ENCODE data around the gene TDP1. TPM values are rescaled to one million over a fixed set of nuclear protein-coding genes. Genes with fewer than 3 reads are reported as not detected.

The TDP1 gene
- total and polyA plus RNA-seq, 2 experiments from 2014 or later: 23.0 to 63.6 TPM

- peaks cover 27% of the 10 kb centered on the region for H3K36me3 ChIP-seq (ENCODE audit: insufficient read depth)
- no peak overlapping the region for H3K27ac Mint-ChIP-seq
- peaks cover 39% of the 10 kb centered on the region for H3K36me3 Mint-ChIP-seq (ENCODE audit: low read depth)
- no peak overlapping the region for H3K27ac ChIP-seq (ENCODE audit: low read depth)
- H3K4me3 Mint-ChIP-seq: no peak overlapping the region
- H3K4me1 ChIP-seq (ENCODE audit: insufficient read depth): peaks cover 21% of the 10 kb centered on the region
- no peaks in the 10 kb centered on the region for H3K79me2 ChIP-seq (replicated peaks; ENCODE audit: insufficient read depth)
- H3K4me1 Mint-ChIP-seq: peaks cover 28% of the 10 kb centered on the region
- no peaks in the 10 kb centered on the region for H4K20me1 ChIP-seq (replicated peaks; ENCODE audit: insufficient read depth)
- no peaks in the 10 kb centered on the region for H3K27me3 ChIP-seq (ENCODE audit: insufficient read depth)
- no peak overlapping the region for H2AFZ ChIP-seq
- no peaks in the 10 kb centered on the region for H3K9me2 ChIP-seq (ENCODE audit: insufficient read depth)
- TF ChIP-seq, protein P1, sequence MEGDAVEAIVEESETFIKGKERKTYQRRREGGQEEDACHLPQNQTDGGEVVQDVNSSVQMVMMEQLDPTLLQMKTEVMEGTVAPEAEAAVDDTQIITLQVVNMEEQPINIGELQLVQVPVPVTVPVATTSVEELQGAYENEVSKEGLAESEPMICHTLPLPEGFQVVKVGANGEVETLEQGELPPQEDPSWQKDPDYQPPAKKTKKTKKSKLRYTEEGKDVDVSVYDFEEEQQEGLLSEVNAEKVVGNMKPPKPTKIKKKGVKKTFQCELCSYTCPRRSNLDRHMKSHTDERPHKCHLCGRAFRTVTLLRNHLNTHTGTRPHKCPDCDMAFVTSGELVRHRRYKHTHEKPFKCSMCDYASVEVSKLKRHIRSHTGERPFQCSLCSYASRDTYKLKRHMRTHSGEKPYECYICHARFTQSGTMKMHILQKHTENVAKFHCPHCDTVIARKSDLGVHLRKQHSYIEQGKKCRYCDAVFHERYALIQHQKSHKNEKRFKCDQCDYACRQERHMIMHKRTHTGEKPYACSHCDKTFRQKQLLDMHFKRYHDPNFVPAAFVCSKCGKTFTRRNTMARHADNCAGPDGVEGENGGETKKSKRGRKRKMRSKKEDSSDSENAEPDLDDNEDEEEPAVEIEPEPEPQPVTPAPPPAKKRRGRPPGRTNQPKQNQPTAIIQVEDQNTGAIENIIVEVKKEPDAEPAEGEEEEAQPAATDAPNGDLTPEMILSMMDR (conservative IDR thresholded peaks at IDR 0.05; ENCODE audit: low read depth in 2 of 2): no peak
- TF ChIP-seq EZH2phosphoT487 (IDR thresholded peaks at IDR 0.05; ENCODE audit: unreplicated experiment) (no peak), ZNF114 (CRISPR knock-in tag; IDR thresholded peaks at IDR 0.05) (no peak), POLR2AphosphoS5 (IDR thresholded peaks at IDR 0.05; ENCODE audit: low read depth) (no peak), ZNF331 (CRISPR knock-in tag; IDR thresholded peaks at IDR 0.05; ENCODE audit: low read depth) (no peak), NANOG (IDR thresholded peaks at IDR 0.05; ENCODE audit: borderline replicate concordance) (no peak), REST (IDR thresholded peaks at IDR 0.05; ENCODE audit: unreplicated experiment) (no peak), STAT1 (IDR thresholded peaks at IDR 0.05; ENCODE audit: unreplicated experiment) (no peak), JUNB (IDR thresholded peaks at IDR 0.05; ENCODE audit: unreplicated experiment) (no peak)
- TF ChIP-seq, protein P2, sequence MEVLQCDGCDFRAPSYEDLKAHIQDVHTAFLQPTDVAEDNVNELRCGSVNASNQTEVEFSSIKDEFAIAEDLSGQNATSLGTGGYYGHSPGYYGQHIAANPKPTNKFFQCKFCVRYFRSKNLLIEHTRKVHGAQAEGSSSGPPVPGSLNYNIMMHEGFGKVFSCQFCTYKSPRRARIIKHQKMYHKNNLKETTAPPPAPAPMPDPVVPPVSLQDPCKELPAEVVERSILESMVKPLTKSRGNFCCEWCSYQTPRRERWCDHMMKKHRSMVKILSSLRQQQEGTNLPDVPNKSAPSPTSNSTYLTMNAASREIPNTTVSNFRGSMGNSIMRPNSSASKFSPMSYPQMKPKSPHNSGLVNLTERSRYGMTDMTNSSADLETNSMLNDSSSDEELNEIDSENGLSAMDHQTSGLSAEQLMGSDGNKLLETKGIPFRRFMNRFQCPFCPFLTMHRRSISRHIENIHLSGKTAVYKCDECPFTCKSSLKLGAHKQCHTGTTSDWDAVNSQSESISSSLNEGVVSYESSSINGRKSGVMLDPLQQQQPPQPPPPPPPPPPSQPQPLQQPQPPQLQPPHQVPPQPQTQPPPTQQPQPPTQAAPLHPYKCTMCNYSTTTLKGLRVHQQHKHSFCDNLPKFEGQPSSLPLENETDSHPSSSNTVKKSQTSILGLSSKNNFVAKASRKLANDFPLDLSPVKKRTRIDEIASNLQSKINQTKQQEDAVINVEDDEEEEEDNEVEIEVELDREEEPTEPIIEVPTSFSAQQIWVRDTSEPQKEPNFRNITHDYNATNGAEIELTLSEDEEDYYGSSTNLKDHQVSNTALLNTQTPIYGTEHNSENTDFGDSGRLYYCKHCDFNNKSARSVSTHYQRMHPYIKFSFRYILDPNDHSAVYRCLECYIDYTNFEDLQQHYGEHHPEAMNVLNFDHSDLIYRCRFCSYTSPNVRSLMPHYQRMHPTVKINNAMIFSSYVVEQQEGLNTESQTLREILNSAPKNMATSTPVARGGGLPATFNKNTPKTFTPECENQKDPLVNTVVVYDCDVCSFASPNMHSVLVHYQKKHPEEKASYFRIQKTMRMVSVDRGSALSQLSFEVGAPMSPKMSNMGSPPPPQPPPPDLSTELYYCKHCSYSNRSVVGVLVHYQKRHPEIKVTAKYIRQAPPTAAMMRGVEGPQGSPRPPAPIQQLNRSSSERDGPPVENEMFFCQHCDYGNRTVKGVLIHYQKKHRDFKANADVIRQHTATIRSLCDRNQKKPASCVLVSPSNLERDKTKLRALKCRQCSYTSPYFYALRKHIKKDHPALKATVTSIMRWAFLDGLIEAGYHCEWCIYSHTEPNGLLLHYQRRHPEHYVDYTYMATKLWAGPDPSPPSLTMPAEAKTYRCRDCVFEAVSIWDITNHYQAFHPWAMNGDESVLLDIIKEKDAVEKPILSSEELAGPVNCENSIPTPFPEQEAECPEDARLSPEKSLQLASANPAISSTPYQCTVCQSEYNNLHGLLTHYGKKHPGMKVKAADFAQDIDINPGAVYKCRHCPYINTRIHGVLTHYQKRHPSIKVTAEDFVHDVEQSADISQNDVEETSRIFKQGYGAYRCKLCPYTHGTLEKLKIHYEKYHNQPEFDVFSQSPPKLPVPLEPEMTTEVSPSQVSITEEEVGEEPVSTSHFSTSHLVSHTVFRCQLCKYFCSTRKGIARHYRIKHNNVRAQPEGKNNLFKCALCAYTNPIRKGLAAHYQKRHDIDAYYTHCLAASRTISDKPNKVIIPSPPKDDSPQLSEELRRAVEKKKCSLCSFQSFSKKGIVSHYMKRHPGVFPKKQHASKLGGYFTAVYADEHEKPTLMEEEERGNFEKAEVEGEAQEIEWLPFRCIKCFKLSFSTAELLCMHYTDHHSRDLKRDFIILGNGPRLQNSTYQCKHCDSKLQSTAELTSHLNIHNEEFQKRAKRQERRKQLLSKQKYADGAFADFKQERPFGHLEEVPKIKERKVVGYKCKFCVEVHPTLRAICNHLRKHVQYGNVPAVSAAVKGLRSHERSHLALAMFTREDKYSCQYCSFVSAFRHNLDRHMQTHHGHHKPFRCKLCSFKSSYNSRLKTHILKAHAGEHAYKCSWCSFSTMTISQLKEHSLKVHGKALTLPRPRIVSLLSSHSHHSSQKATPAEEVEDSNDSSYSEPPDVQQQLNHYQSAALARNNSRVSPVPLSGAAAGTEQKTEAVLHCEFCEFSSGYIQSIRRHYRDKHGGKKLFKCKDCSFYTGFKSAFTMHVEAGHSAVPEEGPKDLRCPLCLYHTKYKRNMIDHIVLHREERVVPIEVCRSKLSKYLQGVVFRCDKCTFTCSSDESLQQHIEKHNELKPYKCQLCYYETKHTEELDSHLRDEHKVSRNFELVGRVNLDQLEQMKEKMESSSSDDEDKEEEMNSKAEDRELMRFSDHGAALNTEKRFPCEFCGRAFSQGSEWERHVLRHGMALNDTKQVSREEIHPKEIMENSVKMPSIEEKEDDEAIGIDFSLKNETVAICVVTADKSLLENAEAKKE (CRISPR knock-in tag; IDR thresholded peaks at IDR 0.05): no peak
- no peaks in the 10 kb centered on the region for H3F3A ChIP-seq (replicated peaks; ENCODE audit: low read depth)
- no peak for DNase-seq (ENCODE audit: low spot score)
- no peak for ATAC-seq
- H3K27me3 Mint-ChIP-seq (ENCODE audit: insufficient read depth, low read depth, poor library complexity): no peaks in the 10 kb centered on the region
- H3K9me3 Mint-ChIP-seq: no peaks in the 10 kb centered on the region
- no peak overlapping the region for H3K4me2 ChIP-seq
- H3K4me3 ChIP-seq: no peak overlapping the region
Observed at GRCh38 chr14:89992273-89992672, 36.5 kb downstream of the TDP1 start.
